GM19467 (cell line): ENCODE measurements around the gene DELE1.
"Not testable (repeated sequence)": the region's sequence is repeated elsewhere in the genome, so short reads cannot be mapped to it uniquely, and the experiment has no call there.

ENCODE experiments used
- ATAC-seq: cut with Tn5 transposase; IDR thresholded peaks from one replicate; pipeline ENCODE4 v1.9.1; 2021; ENCODE audit warnings: mild to moderate bottlenecking, moderate library complexity; ENCODE audit not compliant: unreplicated experiment

Gene DELE1

GRCh38 chr5:141883892-141884318 is 39.8 kb upstream of the DELE1 start:
- no peak for ATAC-seq

- no peak for ATAC-seq
Observed at GRCh38 chr5:141889282-141889871, 34.3 kb upstream of the DELE1 start.

GRCh38 chr5:141890429-141890828 is 33.2 kb upstream of the DELE1 start:
- ATAC-seq: not testable (repeated sequence)

GRCh38 chr5:141897425-141897824 is 26.2 kb upstream of the DELE1 start:
- no peak for ATAC-seq

GRCh38 chr5:141898448-141899049 is 25.1 kb upstream of the DELE1 start:
- no peak for ATAC-seq

GRCh38 chr5:141902015-141902814 is 21.5 kb upstream of the DELE1 start:
- ATAC-seq: no peak

- no peak for ATAC-seq
Observed at GRCh38 chr5:141903261-141903660, 20.4 kb upstream of the DELE1 start.

- ATAC-seq: no peak
Observed at GRCh38 chr5:141904551-141904950, 19.1 kb upstream of the DELE1 start.

GRCh38 chr5:141906517-141906916 is 17.2 kb upstream of the DELE1 start:
- no peak for ATAC-seq

- ATAC-seq: no peak
Observed at GRCh38 chr5:141906972-141907371, 16.7 kb upstream of the DELE1 start.

- no peak for ATAC-seq
Observed at GRCh38 chr5:141908796-141909195, 14.9 kb upstream of the DELE1 start.

- ATAC-seq: no peak
Observed at GRCh38 chr5:141909212-141909611, 14.5 kb upstream of the DELE1 start.

GRCh38 chr5:141910271-141910673 is 13.4 kb upstream of the DELE1 start:
- ATAC-seq: no peak

- no peak for ATAC-seq
Observed at GRCh38 chr5:141913560-141914198, 10.0 kb upstream of the DELE1 start.

GRCh38 chr5:141914199-141914743 is 9.4 kb upstream of the DELE1 start:
- peak; percentile 74 for ATAC-seq

- ATAC-seq: no peak
Observed at GRCh38 chr5:141914797-141915196, 8.9 kb upstream of the DELE1 start.

GRCh38 chr5:141915881-141916336 is 7.8 kb upstream of the DELE1 start:
- ATAC-seq: no peak

GRCh38 chr5:141916522-141916921 is 7.1 kb upstream of the DELE1 start:
- ATAC-seq: no peak

- no peak for ATAC-seq
Observed at GRCh38 chr5:141917760-141918159, 5.9 kb upstream of the DELE1 start.

- ATAC-seq: no peak
Observed at GRCh38 chr5:141919218-141920119, 4.2 kb upstream of the DELE1 start.
